ENCODE measurements around the gene OSBPL3.

The OSBPL3 gene

DNA sequence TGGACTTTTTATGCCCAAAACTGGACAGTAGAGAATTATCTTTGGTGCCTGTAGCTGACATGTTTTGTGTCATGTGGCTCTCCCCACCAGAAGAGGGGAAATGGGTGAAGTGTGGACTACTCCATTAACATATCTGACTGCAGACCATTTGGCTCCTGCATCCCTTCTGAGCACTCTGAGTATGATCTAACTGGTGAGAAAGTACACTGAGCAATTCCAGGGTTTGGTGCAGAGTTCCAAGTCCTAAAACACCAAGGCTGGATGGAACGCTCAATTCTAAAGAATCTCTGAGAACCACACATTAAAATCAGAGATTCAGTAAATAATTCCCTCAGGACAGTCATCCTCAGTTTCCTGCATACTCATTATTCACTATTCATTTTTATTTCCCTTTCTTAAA lies 22.8 kb upstream of the OSBPL3 start:
- TF ChIP-seq, protein P1, sequence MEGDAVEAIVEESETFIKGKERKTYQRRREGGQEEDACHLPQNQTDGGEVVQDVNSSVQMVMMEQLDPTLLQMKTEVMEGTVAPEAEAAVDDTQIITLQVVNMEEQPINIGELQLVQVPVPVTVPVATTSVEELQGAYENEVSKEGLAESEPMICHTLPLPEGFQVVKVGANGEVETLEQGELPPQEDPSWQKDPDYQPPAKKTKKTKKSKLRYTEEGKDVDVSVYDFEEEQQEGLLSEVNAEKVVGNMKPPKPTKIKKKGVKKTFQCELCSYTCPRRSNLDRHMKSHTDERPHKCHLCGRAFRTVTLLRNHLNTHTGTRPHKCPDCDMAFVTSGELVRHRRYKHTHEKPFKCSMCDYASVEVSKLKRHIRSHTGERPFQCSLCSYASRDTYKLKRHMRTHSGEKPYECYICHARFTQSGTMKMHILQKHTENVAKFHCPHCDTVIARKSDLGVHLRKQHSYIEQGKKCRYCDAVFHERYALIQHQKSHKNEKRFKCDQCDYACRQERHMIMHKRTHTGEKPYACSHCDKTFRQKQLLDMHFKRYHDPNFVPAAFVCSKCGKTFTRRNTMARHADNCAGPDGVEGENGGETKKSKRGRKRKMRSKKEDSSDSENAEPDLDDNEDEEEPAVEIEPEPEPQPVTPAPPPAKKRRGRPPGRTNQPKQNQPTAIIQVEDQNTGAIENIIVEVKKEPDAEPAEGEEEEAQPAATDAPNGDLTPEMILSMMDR (IDR thresholded peaks at IDR 0.05; ENCODE audit: control extremely low read depth, extremely low read depth, low read depth, missing control alignments), result no peak
- POLR2A ChIA-PET, result no interaction called here
- DNase-seq (ENCODE audit: extremely low spot score), result no peak
- CTCF ChIA-PET, result interaction anchor here (2.2 kb wide), 1 partner anchor 11 kb away, joined by 5 read pairs; no protein-coding TSS in a partner anchor

DNA sequence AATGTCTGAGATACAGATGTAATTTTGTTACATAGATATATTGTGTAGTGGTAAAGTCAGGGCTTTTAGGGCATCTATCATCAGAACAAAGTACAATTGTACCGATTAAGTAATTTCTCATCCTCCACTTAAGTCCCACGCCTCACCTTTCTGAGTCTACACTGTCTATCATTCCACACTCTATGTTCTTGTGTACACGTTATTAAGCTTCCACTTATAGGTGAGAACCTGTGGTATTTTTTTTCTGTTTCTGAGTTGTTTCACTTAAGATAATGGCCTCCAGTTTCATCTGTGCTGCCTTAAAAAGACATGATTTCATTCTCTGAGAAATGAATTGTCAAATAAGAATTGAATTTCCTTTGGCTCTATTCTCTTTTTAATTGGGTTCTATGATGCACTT lies 15.5 kb upstream of the OSBPL3 start:
- no peak for DNase-seq (ENCODE audit: extremely low spot score)
- TF ChIP-seq, protein P1 (IDR thresholded peaks at IDR 0.05; ENCODE audit: control extremely low read depth, extremely low read depth, low read depth, missing control alignments), result no peak
- ChIA-PET POLR2A (no interaction called here), CTCF (no interaction called here)

DNA sequence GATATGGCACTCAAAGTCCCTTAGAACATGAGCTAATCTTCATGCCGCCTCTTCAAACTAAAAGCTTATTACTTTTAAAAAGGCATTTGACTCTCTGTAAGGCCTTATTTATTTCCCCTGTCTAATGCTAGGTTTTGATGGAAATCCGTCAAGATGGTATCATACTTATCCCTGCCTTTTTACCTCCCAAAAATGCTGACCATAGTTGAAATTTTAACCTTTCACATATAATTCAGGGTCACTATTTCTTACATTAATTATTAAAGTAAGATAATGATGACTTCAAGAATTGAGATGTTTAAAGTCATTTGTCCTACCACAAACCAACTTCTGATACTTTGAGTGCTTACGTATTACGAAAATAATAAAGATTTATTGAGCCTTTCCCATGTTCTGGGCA lies 12.3 kb upstream of the OSBPL3 start:
- DNase-seq (ENCODE audit: extremely low spot score), result no peak
- TF ChIP-seq, protein P1 (IDR thresholded peaks at IDR 0.05; ENCODE audit: control extremely low read depth, extremely low read depth, low read depth, missing control alignments), result no peak
- POLR2A ChIA-PET, result no interaction called here
- CTCF ChIA-PET, result interaction anchor here (0.6 to 1.6 kb wide), 3 partner anchors 30 to 180 kb away, joined by 3 to 6 read pairs (median 3); no protein-coding TSS in a partner anchor

DNA sequence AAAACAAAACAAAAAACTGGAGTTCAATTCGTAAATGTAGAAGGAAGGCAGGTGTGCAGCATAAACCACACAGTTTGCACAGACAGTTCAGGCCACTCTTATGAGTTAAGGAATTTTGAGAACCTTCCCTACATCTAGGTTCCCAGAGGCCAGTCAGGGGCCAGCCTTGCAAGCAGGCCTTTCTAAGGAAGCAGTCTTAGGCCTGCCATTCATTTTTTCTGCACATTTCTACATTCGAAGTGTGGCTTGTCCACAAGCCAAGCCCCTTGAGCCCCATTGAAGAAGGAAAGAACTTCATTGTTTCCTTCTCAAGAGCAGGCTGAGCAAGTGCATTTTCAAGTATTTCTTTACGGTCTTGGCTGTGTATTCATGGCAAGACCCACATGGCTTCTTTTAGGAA lies 11.4 kb upstream of the OSBPL3 start:
- TF ChIP-seq, protein P1 (IDR thresholded peaks at IDR 0.05; ENCODE audit: control extremely low read depth, extremely low read depth, low read depth, missing control alignments), result no peak
- no peak for DNase-seq (ENCODE audit: extremely low spot score)
- ChIA-PET CTCF (interaction anchor here (1.3 to 2.7 kb wide), 6 partner anchors 10 to 179 kb away, joined by 3 to 9 read pairs (median 7); no protein-coding TSS in a partner anchor), POLR2A (no interaction called here)

DNA sequence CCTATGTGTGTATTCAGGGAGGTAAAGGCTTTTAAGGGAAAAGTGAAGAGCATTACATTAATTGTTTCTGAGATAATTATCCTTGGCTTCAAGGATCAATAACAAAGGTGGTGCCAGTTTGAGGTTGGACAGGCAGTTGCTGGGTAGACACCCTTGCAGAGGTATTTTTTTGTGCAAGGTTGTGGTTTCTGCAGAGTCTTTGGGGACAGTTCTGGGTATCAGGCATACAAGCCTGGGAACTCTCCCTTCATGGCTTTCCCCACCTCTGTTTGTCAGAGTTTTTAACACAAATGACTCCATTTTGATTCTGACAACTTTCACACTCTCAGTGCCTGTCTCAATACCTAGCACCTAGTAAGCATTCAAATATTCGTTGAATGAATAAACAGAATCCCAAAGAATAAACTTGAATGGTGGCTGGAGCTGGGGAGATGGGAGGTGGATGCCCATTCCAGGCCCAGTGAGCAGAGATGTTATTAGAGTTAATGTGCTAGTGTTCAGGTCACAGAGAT lies 7.4 kb upstream of the OSBPL3 start:
- DNase-seq (ENCODE audit: extremely low spot score), result no peak
- TF ChIP-seq, protein P1 (IDR thresholded peaks at IDR 0.05; ENCODE audit: control extremely low read depth, extremely low read depth, low read depth, missing control alignments), result no peak
- ChIA-PET POLR2A (no interaction called here), CTCF (no interaction called here)

DNA sequence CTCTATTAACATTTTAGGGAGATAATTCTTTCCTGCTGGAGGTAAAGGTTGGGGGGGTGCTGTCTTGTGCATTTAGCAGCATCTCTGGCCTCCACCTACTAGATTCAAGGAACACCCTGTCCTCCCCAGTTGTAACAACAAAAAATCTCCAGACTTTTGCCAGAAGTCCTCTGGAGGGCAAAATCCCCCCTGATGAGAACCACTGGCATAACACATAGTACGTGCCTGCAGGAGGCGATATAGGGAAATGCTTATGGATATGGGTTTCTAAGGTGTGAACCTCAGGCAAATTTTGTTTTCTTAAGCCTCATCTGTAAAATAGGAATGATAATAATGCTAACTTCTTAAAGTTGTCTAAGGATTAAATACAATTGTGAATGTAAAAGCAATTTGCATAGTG lies 2.9 kb upstream of the OSBPL3 start:
- CTCF ChIA-PET, result interaction anchor here (0.7 to 7.8 kb wide), 16 partner anchors 7 to 173 kb away, joined by 3 to 60 read pairs (median 4); no protein-coding TSS in a partner anchor
- TF ChIP-seq, protein P1 (IDR thresholded peaks at IDR 0.05; ENCODE audit: control extremely low read depth, extremely low read depth, low read depth, missing control alignments), result no peak
- no peak for DNase-seq (ENCODE audit: extremely low spot score)
- POLR2A ChIA-PET, result no interaction called here

All from GM10248 (cell line).